GM23338 (cell line): ENCODE data around the gene TSPAN32. TPM values are rescaled to one million over a fixed set of nuclear protein-coding genes. Genes with fewer than 3 reads are reported as not detected.

Experiments
- ATAC-seq: fragments of 200-7000 bp; cut with Tn5 transposase; 3 replicates; pipeline ENCODE4 v1.9.1; 2020
- DNase-seq: peaks from one replicate; pipeline ENCODE4 v3.0.0-alpha.2; 2015; ENCODE audit warnings: low spot score
- H2AFZ ChIP-seq: fragments of 200-600 bp; sonication (generic); 2 replicates; pipeline ENCODE4 v1.8.0; 2016; ENCODE audit warnings: antibody characterized with exemption, mild to moderate bottlenecking, moderate library complexity
- H3F3A ChIP-seq: fragments of 200-600 bp; sonication (generic); replicated peaks from 2 replicates; pipeline ENCODE4 v1.8.0; 2017; ENCODE audit warnings: antibody characterized with exemption, mixed run types, low read depth
- H3K27ac ChIP-seq: fragments of 200-600 bp; sonication (generic); 2 replicates; pipeline ENCODE4 v1.6.1; 2016; ENCODE audit warnings: low read depth
- H3K27me3 ChIP-seq: fragments of 200-600 bp; sonication (generic); 2 replicates; pipeline ENCODE4 v1.8.0; 2016; ENCODE audit warnings: mild to moderate bottlenecking, mixed run types, moderate library complexity; ENCODE audit not compliant: insufficient read depth
- H3K36me3 ChIP-seq: fragments of 200-600 bp; sonication (generic); 2 replicates; pipeline ENCODE4 v1.8.0; 2016; ENCODE audit warnings: mild to moderate bottlenecking; ENCODE audit not compliant: insufficient read depth
- H3K4me1 ChIP-seq: fragments of 200-600 bp; sonication (generic); 2 replicates; pipeline ENCODE4 v1.8.0; 2016; ENCODE audit warnings: mild to moderate bottlenecking, moderate library complexity; ENCODE audit not compliant: insufficient read depth
- H3K4me2 ChIP-seq: fragments of 200-600 bp; sonication (generic); 2 replicates; pipeline ENCODE4 v1.7.1; 2017; ENCODE audit warnings: mixed run types
- H3K4me3 ChIP-seq: fragments of 200-600 bp; sonication (generic); 2 replicates; pipeline ENCODE4 v1.6.1; 2016; ENCODE audit warnings: mixed run types
- H3K79me2 ChIP-seq: fragments of 200-600 bp; sonication (generic); replicated peaks from 2 replicates; pipeline ENCODE4 v1.8.0; 2017; ENCODE audit warnings: mild to moderate bottlenecking; ENCODE audit not compliant: insufficient read depth
- H3K9me2 ChIP-seq: fragments of 200-600 bp; sonication (generic); 2 replicates; pipeline ENCODE4 v1.8.0; 2017; ENCODE audit not compliant: insufficient read depth
- H4K20me1 ChIP-seq: fragments of 200-600 bp; sonication (generic); replicated peaks from 2 replicates; pipeline ENCODE4 v1.8.0; 2017; ENCODE audit warnings: mild to moderate bottlenecking; ENCODE audit not compliant: insufficient read depth
- H3K27ac Mint-ChIP-seq: 2 replicates; pipeline ENCODE4 v1.8.0; 2020; ENCODE audit warnings: inconsistent platforms, mild to moderate bottlenecking, moderate library complexity, mixed read lengths
- H3K27me3 Mint-ChIP-seq: 3 replicates; pipeline ENCODE4 v1.8.0; 2022; ENCODE audit warnings: low read depth, mild to moderate bottlenecking, moderate library complexity, mixed read lengths, inconsistent platforms; ENCODE audit not compliant: insufficient read depth, poor library complexity
- H3K36me3 Mint-ChIP-seq: 3 replicates; pipeline ENCODE4 v1.8.0; 2021; ENCODE audit warnings: low read depth, mild to moderate bottlenecking, inconsistent platforms, moderate library complexity, mixed read lengths
- H3K4me1 Mint-ChIP-seq: 3 replicates; pipeline ENCODE4 v1.8.0; 2020; ENCODE audit warnings: mild to moderate bottlenecking, inconsistent platforms, mixed read lengths
- H3K4me3 Mint-ChIP-seq: 3 replicates; pipeline ENCODE4 v1.8.0; 2021; ENCODE audit warnings: moderate library complexity, mild to moderate bottlenecking, inconsistent platforms, mixed read lengths
- H3K9me3 Mint-ChIP-seq: 3 replicates; pipeline ENCODE4 v1.8.0; 2020; ENCODE audit warnings: moderate library complexity, mild to moderate bottlenecking, inconsistent platforms, mixed read lengths
- CTCF ChIP-seq, 2 experiments: fragments of 200-600 bp in 1 of 2; sonication (generic) in 1 of 2; conservative IDR thresholded peaks; 2 replicates each; pipeline versions ENCODE4 v1.5.1 to v1.6.1; 2016 to 2017; ENCODE audit warnings: antibody characterized with exemption in 2 of 2, low read depth in 2 of 2, mild to moderate bottlenecking in 2 of 2, moderate library complexity in 1 of 2
- ETS1 ChIP-seq: IDR thresholded peaks from 2 replicates; pipeline ENCODE4 v1.6.1; 2016; ENCODE audit warnings: antibody characterized with exemption
- EZH2 ChIP-seq: fragments of 200-600 bp; sonication (generic); IDR thresholded peaks from one replicate; pipeline ENCODE4 v1.8.0; 2017; ENCODE audit warnings: antibody characterized with exemption, mild to moderate bottlenecking, low read depth; ENCODE audit not compliant: unreplicated experiment
- EZH2phosphoT487 ChIP-seq: fragments of 200-600 bp; sonication (generic); IDR thresholded peaks from one replicate; pipeline ENCODE4 v1.8.1; 2018; ENCODE audit warnings: antibody characterized with exemption; ENCODE audit not compliant: unreplicated experiment
- JUNB ChIP-seq: IDR thresholded peaks from one replicate; pipeline ENCODE4 v1.6.1; 2016; ENCODE audit warnings: antibody characterized with exemption; ENCODE audit not compliant: unreplicated experiment
- NANOG ChIP-seq: IDR thresholded peaks from 2 replicates; pipeline ENCODE4 v1.6.1; 2016; ENCODE audit warnings: antibody characterized with exemption, borderline replicate concordance
- POLR2AphosphoS5 ChIP-seq: IDR thresholded peaks from 2 replicates; pipeline ENCODE4 v1.6.1; 2016; ENCODE audit warnings: antibody characterized with exemption, low read depth
- STAT1 ChIP-seq: IDR thresholded peaks from one replicate; pipeline ENCODE4 v1.6.1; 2016; ENCODE audit warnings: antibody characterized with exemption; ENCODE audit not compliant: unreplicated experiment
- ZNF114 ChIP-seq: fragments of 250-450 bp; sonication (Bioruptor Pico); IDR thresholded peaks from 2 replicates; pipeline ENCODE4 v1.5.0; 2020; ENCODE audit warnings: mild to moderate bottlenecking, moderate library complexity
- ZNF331 ChIP-seq: fragments of 250-450 bp; sonication (Bioruptor Pico); IDR thresholded peaks from 2 replicates; pipeline ENCODE4 v1.5.0; 2020; ENCODE audit warnings: low read depth, mild to moderate bottlenecking, moderate library complexity
- ZNF462 ChIP-seq: fragments of 250-450 bp; sonication (Bioruptor Pico); IDR thresholded peaks from 2 replicates; pipeline ENCODE4 v1.5.0; 2020; ENCODE audit warnings: mild to moderate bottlenecking, moderate library complexity
- polyA plus RNA-seq: library from polyadenylated mRNA; unstranded; fragments of >200 nt; fragmentation: Nextera tagmentation; extraction: Ambion mirVana; gene quantifications from 2 replicates; pipeline ENCODE4 v1.2.1, GENCODE V29; 2016
- total RNA-seq: library from RNA; depleted of rRNA; stranded (reverse); fragments of >200 nt; shearing (Covaris generic); gene quantifications from 2 replicates; pipeline ENCODE4 v1.2.3, GENCODE V29; 2014

Gene TSPAN32
- total and polyA plus RNA-seq, 2 experiments from 2014 or later = not detected

GRCh38 chr11:2355000-2355644 is 53.3 kb downstream of the TSPAN32 start (continued):
- TF ChIP-seq ZNF462 (CRISPR knock-in tag) (no peak), ETS1 (no peak), STAT1 (no peak), NANOG (no peak), JUNB (no peak), POLR2AphosphoS5 (no peak), ZNF114 (no peak)

- Histone ChIP-seq H3K27ac (no peak overlapping the region), H3K4me3 (no peak overlapping the region), H3K4me2 (no peak overlapping the region), H3K27me3 (no peaks in the 10 kb centered on the region), H3K79me2 (no peaks in the 10 kb centered on the region), H3K9me2 (no peaks in the 10 kb centered on the region), H3F3A (no peaks in the 10 kb centered on the region), H3K36me3 (no peaks in the 10 kb centered on the region), H3K4me1 (no peaks in the 10 kb centered on the region), H2AFZ (no peak overlapping the region), H4K20me1 (no peaks in the 10 kb centered on the region)
- peaks cover 20% of the 10 kb centered on the region for H3K27me3 Mint-ChIP-seq
- peaks cover 18% of the 10 kb centered on the region for H3K9me3 Mint-ChIP-seq
- H3K36me3 Mint-ChIP-seq = peaks cover 3% of the 10 kb centered on the region; the same call in 1 of the 3 replicates
- H3K27ac Mint-ChIP-seq = no peak overlapping the region
- DNase-seq = no peak
- H3K4me3 Mint-ChIP-seq = no peak overlapping the region
- H3K4me1 Mint-ChIP-seq = no peaks in the 10 kb centered on the region; the same call in 2 of the 3 replicates
- ATAC-seq = no peak
- TF ChIP-seq JUNB (no peak), ETS1 (no peak), ZNF331 (CRISPR knock-in tag) (no peak), EZH2 (no peak), CTCF (conservative IDR thresholded peaks at IDR 0.05; ENCODE audit: low read depth in 2 of 2) (no peak), EZH2phosphoT487 (no peak), POLR2AphosphoS5 (no peak), STAT1 (no peak)
These were observed 55.4 kb downstream of the TSPAN32 start for GRCh38 chr11:2357246-2357645.
